Measurements from ENCODE around the gene ZNF467.

ZNF467 gene

GRCh38 chr7:149736478-149737360 lies 36.7 kb downstream of the ZNF467 start:
- no peak for TF ChIP-seq POLR2A (IDR thresholded peaks at IDR 0.05; ENCODE audit: extremely low read depth, insufficient read length)
- no peak for DNase-seq (ENCODE audit: low read depth)
- H3K4me3 ChIP-seq (ENCODE audit: low read depth, low read length) = no peak overlapping the region

- TF ChIP-seq MAX (IDR thresholded peaks at IDR 0.05; ENCODE audit: low read depth, low read length) (no peak), POLR2A (IDR thresholded peaks at IDR 0.05; ENCODE audit: extremely low read depth, insufficient read length) (no peak), MYC (IDR thresholded peaks at IDR 0.05; ENCODE audit: low read depth, low read length) (no peak), CTCF (IDR thresholded peaks at IDR 0.05; ENCODE audit: low read depth, low read length) (no peak)
- no peak overlapping the region for H3K4me3 ChIP-seq (ENCODE audit: low read depth, low read length)
- no peak for DNase-seq (ENCODE audit: low read depth)
Measured at GRCh38 chr7:149735779-149736477, 37.5 kb downstream of the ZNF467 start.

GRCh38 chr7:149735181-149735602 lies 38.2 kb downstream of the ZNF467 start:
- H3K4me3 ChIP-seq (ENCODE audit: low read depth, low read length) = no peak overlapping the region
- TF ChIP-seq MYC (IDR thresholded peaks at IDR 0.05; ENCODE audit: low read depth, low read length) (no peak), CTCF (IDR thresholded peaks at IDR 0.05; ENCODE audit: low read depth, low read length) (no peak), POLR2A (IDR thresholded peaks at IDR 0.05; ENCODE audit: extremely low read depth, insufficient read length) (no peak), MAX (IDR thresholded peaks at IDR 0.05; ENCODE audit: low read depth, low read length) (no peak)
- DNase-seq (ENCODE audit: low read depth) = no peak

GRCh38 chr7:149734791-149735075 lies 38.7 kb downstream of the ZNF467 start:
- no peak for DNase-seq (ENCODE audit: low read depth)
- TF ChIP-seq POLR2A (IDR thresholded peaks at IDR 0.05; ENCODE audit: extremely low read depth, insufficient read length) = no peak
- no peak overlapping the region for H3K4me3 ChIP-seq (ENCODE audit: low read depth, low read length)

- no peak for DNase-seq (ENCODE audit: low read depth)
- H3K4me3 ChIP-seq (ENCODE audit: low read depth, low read length) = no peak overlapping the region
- TF ChIP-seq POLR2A (IDR thresholded peaks at IDR 0.05; ENCODE audit: extremely low read depth, insufficient read length) (no peak), MYC (IDR thresholded peaks at IDR 0.05; ENCODE audit: low read depth, low read length) (no peak), MAX (IDR thresholded peaks at IDR 0.05; ENCODE audit: low read depth, low read length) (no peak), CTCF (IDR thresholded peaks at IDR 0.05; ENCODE audit: low read depth, low read length) (no peak)
Measured at GRCh38 chr7:149733924-149734790, 39.2 kb downstream of the ZNF467 start.

GRCh38 chr7:149733131-149733923 lies 40.1 kb downstream of the ZNF467 start:
- TF ChIP-seq MAX (IDR thresholded peaks at IDR 0.05; ENCODE audit: low read depth, low read length) (no peak), POLR2A (IDR thresholded peaks at IDR 0.05; ENCODE audit: extremely low read depth, insufficient read length) (no peak), CTCF (IDR thresholded peaks at IDR 0.05; ENCODE audit: low read depth, low read length) (no peak), MYC (IDR thresholded peaks at IDR 0.05; ENCODE audit: low read depth, low read length) (no peak)
- no peak for DNase-seq (ENCODE audit: low read depth)
- H3K4me3 ChIP-seq (ENCODE audit: low read depth, low read length) = no peak overlapping the region
